IPS DF 19.7 (cell line): Measurements from ENCODE around the gene AMOTL1.
"Not testable (repeated sequence)": the region's sequence is repeated elsewhere in the genome, so short reads cannot be mapped to it uniquely, and the experiment has no call there.

ENCODE experiments used
- DNase-seq: peaks from one replicate; pipeline ENCODE4 v3.0.0-alpha.2; 2013; ENCODE audit warnings: low read depth, low spot score

The AMOTL1 gene

DNA sequence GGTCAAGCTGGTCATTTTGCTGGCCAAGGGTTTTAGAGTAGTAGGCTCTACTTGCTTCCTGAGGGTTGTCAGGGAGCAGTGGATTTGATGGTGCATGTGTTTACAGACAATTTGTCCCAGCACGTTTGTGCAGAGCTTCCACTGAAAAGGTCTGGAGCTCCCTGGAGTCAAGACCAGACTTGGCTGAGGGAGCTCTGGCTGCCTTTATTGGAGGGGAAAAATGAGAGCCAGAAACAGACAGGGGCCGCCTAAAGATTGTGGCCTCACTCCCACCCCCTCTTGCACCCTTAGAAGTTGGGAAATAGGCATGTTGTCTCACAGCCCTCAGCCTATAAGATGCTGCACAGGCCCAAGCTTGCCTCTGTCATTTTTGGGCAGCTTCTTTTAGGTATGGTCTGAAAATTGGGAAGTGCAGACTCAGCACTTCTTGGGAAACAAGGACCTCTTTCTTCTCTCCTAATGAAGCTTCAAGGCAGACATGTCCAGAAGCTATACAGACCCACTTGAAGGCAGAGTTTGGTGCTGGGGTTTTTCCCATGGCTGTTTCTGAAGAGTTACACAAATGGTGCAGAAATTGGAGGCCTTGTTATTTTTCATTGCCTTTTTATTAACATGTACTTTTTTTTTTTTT is 55.1 kb downstream of the AMOTL1 start:
- DNase-seq, result no peak

DNA sequence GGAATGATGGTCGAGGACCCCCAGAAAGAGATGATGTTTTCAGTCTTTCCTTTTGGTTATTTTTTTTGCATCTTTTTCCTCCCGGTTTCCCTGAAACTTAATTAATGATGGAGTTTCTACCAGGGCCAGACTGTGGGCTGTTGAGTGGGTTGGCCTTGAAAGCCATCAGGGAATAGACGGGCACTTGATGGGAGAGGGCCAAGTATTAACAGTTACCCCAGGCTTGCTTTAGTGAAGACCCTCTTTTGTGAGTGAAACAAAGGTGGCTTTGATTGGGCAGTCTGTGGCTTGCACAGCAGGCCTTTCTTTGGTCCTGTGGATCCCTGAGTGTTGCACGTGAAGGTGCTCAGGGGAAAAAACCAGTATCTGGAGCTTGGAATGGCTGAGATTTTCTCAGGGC is 56.9 kb downstream of the AMOTL1 start:
- no peak for DNase-seq

DNA sequence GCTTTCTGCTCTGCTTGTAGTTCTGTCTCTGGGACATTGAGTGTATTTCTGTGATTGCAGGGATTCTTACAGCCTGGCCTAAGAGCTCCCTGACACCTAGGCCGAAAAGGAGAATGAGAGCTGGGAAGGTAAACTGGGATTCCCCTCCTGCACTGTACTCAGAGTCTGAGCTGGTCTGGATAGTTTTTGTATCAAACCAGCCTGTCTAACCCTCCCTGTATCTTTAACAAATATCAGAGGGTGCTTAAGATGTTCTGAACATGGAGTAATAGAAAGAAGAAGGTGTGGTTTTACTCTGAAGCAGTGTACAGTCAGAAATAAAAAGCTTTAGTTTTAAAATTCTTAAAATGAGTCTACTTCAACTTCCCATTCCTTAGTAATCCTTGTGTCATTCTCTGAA is 57.3 kb downstream of the AMOTL1 start:
- DNase-seq, result no peak

DNA sequence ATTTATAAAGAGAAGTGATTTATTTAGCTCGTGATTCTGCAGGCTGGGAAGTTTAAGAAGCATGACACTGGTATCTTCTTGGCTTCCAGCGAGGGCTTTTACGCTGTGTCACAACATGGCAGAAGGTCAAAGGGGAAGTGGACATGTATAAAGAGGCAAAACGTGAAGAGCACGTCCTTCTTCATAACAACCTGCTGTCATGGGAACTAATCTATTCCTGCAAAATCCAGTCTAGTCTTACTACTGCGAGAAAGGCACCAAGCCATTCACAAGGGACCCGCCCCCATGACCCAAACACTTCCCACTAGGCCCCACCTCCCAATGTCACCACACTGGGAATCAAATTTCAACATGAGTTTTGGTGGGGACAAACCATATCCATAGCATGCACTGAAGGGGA is 58.3 kb downstream of the AMOTL1 start:
- no peak for DNase-seq

DNA sequence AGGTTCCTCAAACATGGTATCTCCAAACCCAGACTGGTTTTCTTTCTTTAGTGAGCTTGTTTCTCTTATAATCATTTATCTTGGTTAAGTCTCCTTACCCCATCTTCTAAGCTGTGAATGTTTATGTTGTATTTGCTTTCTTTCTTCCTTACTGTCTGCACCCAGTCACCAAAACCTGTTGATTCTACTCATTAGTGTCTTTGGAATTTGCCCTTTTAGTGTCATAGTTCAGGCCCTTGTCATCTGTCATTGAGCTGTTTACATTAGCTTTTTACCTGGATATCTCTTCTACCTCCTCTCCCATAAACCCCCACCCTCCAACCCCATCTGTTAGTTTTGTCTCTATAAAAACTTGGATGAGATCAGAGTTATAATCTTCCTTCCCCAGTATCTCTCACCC is 59.9 kb downstream of the AMOTL1 start:
- no peak for DNase-seq

DNA sequence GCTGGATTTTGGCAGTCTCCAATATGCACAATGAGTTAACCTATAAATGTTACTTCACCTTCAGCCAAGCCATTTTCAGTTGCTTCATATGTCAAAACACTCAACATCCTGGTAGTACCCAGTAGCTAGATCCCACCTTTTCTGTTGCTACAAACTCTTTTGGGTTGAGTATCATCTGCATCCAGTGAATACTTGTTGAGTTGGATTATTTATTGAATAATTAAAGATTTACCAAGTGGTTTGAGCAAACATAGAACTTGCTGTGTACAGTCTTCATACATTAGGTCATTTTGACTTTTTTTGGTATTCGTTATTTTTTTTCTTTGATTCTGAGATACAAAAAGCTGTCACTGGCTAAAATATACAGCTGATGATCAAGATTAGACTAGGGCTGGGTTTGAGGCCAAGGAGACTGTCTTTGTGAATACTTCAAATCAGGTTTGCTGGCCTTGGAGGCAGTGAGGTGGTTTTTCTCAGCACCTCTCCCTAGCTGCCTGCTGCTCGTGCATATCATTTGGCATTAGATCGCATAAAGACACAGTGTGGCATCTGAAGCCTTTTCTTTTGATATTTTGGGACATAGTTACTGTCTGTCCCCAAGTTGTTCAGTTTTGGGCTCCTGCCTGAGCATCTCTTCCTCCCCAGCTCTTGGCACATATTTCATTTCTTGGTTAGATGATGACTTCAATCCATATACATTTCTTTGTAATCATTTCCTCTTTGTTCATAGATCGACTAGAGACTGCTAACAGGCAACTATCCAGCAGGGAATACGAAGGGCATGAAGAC is 62.8 kb downstream of the AMOTL1 start:
- DNase-seq, result no peak

DNA sequence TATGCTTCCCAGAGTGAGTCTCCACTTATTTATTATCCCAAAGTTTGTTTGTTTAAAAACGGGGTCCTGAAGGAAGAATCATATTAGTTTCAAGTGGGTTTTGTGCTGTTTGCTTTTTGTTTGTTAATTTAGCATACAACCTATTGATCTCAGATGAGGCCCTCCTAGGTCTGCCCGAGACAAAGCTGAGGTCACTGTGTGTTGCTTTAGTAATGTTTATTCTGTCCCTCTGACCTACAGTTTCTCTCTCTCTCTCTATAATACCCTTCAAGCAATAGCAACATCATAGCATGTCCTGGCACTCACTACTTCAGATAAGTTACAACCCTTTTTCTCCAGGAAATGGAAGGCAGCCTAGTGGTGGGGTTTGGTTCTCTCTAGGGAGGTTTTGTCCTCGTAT is 63.4 kb downstream of the AMOTL1 start:
- no peak for DNase-seq

DNA sequence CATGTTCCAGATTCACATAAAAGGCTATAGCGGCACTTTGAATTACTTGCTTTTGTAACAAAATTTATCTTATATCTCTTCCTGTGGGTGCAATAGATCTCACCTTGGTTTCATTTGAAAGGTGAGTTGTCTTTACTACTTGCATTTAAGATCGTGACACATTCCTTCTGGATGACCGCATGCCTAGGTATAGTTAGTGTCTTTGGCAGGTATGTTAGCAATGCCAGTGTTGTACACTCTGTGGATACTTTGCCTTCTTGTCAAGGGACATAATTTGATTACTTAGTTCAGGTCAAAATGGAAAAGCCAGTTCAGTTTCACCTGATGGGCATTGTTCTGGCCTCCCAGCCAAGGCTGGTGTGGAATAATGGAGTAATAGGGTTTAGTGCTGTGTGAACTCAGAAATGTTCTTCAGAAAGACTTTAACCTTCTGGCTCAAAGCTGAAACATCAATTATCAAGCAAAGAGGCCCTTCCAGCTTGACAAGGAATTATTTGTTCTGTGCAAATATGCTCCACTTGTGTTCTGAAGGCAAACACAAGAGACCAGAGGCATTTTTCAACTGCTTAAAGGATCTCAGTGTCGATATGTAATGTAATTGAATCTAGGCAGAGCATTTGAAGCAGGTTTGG is 64.6 kb downstream of the AMOTL1 start:
- DNase-seq, result no peak

DNA sequence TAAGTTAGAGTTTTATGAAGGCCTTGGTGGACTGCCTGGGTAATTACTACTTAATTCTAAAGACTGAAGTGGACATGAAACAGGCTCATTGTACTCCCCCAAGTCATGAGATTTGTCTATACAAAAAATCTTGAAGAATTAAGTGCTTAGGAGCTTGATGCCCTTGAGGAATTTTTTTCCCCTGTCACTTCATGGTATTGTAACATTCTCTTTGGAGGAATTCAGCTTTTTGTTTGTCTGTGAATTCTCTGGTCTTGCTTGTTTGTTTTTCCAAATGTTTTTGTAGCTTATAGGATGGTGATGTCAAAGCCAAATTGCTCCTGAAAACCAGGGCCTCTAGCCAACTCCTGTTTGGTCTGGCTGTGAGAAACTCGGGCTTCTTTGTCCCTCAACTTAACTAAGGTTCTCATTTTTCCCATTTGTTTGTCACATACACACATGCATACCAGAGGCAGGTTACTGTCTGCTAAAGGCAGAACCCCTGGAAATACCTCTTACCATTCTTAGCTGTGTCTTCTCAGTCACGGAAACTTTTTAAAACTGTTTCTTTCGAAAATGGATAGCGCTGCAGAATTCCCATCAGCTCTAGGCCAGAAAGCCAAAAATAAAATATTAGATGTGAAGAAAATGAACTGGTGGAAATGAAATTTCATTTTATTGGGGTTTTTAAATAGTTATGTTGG is 66.9 kb downstream of the AMOTL1 start:
- no peak for DNase-seq

DNA sequence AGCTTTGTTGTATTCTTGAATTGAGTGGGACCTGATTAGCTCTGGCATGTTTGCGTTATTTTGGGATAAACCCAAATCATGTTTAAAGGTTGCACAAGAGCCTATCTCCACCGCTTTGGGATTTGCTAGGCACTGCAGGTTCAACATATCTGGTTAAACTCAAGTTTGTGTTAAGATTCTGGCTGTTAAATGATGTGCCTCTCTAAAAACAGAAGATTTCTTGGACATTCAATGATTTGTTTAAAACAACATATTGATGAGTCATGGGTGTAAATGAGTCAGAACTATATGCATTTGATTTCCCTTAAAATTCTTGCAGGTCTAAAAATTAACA is 67.4 kb downstream of the AMOTL1 start:
- no peak for DNase-seq

DNA sequence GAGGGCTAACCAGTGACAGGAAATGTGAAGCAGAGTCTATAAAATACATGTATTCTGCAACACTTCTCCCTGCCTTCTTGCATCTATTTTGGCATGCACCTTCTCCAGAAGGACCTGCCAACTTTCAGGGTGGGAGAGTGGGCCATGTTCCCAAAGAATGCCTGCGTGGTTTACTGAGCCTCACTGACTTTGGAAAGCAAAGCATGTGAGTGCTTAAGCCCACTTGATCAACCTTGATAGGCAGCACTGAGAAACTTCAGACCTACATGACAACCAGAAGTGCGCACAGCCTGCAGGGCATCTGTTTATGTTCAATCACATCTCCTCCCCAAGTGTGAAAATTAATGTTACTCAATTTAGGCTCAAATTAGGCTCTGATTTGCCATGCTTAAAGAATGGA is 69.2 kb downstream of the AMOTL1 start:
- DNase-seq, result no peak

DNA sequence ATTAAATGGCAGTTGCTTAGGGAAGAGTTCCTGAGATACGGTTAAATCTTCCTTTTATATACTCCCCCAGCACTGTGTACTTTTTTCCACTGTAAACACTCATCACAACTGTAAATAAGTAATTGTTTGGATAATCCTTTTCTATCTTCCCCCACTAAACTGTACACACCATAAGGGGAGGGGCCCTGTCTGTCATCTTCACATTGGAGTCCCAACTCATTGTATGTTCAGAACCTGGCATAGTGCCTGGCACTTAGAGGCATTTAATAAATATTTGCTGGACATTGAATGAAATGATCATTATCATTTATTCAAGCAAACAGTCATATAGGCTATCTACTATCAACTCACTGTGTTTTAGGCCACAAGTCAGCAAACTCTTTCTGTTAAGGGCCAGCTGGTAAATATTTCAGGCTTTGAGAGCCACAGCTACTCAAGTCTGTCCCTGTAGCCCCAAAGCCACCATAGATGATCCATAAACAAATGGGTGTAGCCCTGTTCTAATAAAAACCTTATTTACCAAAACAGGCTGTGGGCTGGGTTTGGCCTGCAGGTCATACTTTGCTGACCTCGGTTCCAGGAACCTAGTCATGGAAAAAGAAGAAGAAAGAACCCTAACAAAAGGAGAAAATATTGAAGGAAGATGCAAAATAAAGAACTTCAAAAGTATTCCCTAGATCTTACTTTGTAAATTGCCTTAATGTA is 70.0 kb downstream of the AMOTL1 start:
- DNase-seq, result no peak

DNA sequence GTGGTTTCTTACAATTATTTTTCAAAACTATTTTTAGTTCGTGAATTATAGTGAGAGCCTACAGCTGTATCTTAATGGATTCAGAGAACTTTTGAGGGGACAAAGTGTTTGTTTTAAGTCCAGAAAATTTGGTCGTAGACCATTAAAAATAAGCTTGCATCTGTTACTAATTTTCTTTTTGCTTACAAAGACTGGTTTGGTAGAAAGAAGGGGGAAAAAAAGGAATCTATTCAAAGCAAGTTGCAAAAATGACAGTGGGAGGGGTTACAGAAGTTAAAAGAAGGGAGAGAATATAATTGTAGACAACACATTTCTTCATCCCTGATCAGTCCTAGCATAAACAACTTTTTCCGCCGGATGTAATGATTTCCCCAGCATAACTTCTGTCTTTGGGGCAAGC is 72.1 kb downstream of the AMOTL1 start:
- no peak for DNase-seq

DNA sequence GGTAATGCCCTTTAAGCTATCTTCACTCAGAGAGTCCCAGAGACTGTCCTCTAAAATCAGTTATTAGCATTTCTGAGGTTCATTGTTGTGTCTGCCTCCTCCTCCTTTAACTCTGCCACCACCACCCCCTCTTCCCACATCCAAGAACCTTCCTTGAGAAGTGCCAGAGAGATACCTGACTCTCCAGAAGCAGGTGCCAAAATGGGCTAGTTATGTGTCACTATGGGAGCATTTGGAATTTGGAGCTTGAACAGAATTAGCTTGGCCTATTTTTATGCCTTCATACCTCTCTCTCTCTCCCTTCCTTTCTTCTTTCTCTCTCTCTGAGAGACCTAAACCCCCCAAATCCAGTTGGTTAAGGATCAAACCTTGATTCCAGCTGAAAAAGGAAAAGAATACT is 75.9 kb downstream of the AMOTL1 start:
- DNase-seq, result no peak

DNA sequence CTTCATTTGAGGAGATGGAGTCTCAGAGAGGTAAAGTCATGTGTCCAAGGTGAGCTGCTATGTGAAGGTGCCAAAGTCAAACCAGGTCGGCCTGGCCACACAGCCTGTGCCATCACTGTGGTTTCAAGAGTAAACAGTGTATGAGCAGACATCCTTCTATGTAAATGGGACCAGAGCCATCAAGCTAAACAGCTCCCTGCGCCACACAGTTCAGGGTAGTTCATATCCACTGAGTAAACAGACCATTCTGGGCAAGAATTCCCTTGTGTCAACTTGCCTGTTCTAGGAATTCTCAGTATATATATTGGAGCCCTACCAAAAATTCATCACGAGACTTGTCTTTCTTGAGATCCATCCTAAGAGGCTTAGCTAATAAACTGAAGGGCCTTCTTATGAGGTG is 77.5 kb downstream of the AMOTL1 start:
- DNase-seq, result no peak

DNA sequence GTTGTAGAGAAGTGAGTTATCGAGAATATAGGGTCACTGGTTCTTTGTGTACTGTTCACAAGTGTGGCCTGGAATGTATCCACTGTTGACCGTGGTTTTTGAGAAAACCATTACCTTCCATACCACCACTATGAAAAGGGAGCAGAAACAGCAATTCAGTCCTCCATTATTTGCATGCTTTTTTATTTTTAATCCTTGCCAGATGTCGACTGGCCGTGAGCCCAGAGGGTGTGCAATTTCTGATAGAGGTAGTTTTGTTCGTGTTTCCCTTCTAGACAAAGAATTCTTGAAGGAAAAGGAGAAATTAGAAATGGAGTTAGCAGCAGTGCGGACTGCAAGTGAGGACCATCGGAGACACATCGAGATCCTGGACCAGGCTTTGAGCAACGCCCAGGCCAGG is 81.7 kb downstream of the AMOTL1 start:
- no peak for DNase-seq

DNA sequence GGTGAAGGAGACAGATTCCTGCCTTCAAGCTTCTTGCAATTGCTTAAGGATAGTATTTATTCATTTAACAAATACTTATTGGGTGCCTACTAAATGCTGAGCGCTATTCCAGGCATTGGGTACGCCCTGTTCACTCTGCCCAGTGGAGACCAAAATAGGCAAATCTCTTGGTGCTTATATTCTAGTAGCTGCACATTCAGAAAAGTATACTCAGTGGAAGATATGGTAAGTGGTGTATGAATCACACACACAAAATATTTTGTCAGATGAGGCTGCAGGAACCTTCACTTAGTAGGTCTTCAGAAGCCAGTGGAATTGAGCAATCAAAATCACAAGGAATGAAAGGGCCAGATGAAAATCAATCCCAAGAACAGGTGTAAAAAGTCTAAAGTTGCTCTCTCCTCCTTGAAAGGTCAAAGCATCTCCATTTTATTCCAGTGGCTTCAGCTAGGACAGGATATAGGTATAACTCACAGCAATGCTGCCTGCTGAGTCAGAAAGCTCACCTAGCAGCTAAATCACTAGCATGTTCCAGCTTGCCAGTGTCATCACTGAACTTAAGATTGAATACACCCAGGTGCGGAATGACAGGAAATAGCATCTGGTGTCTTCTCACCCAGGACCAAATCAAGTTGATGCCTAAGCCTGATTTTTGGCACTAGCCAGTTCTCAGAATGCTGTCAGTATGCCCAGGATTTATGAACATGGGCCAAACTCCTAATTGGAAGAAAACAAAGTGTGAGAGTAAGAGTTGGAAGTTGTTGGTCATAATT is 83.9 kb downstream of the AMOTL1 start:
- DNase-seq, result no peak

DNA sequence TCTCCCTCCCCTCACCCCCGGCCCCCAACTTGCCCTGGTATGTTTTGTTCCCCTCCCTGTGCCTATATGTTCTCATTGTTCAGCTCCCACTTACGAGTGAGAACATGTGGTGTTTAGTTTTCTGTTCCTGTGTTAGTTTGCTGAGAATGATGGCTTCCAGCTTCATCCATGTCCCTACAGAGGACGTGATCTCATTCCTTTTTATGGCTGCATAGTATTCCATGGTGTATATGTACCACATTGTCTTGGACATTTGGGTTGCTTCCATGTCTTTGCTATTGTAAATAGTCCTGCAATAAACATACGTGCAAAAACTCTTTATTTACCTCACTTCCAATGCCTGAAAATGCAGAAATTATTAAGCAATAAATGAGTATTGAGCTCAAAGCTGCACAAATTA is 85.1 kb downstream of the AMOTL1 start:
- DNase-seq, result not testable (repeated sequence)

DNA sequence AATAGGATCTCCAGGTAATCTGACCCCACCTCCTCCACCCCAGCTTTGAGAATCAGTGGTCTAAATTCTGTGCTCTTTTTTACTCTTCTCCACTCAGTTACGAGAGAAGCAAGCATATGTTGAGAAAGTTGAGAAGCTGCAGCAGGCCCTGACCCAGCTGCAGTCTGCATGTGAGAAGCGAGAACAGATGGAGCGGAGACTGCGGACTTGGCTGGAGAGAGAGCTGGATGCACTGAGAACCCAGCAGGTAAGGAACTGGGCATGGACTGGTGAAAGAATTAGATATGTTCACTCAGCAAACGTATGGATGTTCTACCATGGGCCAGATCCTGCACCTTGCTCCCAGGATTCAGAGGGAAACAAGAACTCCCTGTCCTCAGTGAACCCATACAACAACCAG is 85.7 kb downstream of the AMOTL1 start:
- DNase-seq, result no peak

DNA sequence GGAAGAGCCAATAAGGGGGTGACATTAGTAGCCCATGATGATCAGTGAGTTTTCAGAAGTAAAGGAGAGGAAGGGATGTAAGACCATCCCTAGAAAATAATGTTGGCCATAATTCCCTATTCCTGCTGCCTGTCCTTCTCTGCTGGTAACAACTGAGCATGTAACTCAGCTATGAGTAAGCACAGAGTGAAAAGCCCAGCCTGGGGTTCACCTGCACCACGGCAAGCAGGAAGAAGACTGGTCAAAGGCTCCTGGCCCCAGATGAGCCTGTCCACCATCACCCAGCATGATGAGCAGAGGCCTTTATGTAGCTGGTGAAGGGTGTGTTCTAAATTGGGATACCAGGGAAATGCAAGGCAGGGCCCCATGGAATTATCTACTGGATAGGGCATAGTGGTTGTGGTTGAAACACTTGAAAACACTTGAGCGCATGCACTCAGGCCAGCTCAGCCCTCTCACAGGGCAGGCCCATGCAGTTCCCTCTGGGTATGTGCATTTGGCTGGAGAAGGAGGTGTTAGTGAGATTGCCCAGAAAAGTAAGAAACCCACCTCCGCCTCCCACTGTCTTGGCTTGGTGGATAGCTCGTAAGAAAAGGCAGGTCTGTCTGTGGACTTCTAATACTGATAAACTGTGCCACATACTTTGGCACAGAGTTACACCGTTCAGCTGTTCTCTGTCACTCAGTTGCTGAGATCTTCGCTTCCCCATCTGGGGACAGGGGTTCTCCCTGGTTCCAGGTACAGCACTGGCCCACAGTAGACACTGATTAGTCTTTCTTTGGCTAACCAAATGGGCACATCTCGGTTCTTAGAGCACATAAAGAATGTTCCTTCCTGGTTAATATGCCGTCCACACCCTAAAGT is 86.8 kb downstream of the AMOTL1 start:
- no peak for DNase-seq
